ENCODE results near the gene MEP1A.
"Not testable (repeated sequence)": the region's sequence is repeated elsewhere in the genome, so short reads cannot be mapped to it uniquely, and the experiment has no call there.

Gene MEP1A, protein sequence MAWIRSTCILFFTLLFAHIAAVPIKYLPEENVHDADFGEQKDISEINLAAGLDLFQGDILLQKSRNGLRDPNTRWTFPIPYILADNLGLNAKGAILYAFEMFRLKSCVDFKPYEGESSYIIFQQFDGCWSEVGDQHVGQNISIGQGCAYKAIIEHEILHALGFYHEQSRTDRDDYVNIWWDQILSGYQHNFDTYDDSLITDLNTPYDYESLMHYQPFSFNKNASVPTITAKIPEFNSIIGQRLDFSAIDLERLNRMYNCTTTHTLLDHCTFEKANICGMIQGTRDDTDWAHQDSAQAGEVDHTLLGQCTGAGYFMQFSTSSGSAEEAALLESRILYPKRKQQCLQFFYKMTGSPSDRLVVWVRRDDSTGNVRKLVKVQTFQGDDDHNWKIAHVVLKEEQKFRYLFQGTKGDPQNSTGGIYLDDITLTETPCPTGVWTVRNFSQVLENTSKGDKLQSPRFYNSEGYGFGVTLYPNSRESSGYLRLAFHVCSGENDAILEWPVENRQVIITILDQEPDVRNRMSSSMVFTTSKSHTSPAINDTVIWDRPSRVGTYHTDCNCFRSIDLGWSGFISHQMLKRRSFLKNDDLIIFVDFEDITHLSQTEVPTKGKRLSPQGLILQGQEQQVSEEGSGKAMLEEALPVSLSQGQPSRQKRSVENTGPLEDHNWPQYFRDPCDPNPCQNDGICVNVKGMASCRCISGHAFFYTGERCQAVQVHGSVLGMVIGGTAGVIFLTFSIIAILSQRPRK

DNA sequence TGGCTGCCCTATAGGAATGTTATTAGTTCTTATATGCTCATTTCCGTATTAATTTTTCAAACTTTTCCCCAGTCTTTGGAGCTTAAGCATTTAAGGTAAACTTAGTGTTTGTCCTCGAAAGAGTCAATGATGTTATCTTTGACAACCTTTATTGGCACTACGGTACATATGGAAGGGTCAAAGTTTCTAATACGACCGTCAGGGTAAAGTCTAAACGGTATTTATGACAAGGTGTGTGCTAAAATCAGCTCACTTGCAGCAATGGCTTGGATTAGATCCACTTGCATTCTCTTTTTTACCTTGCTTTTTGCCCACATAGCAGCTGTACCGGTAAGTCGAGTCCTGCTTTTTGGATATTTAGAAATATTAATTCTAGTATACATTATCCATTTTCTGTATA lies at the start of gene MEP1A:
TSS of gene MEP1A (plus strand) at position 252 of the 400 bp plus-strand sequence. CDS start at position 262, 10 bp downstream.
- no peak for DNase-seq (ENCODE audit: low spot score)

DNA sequence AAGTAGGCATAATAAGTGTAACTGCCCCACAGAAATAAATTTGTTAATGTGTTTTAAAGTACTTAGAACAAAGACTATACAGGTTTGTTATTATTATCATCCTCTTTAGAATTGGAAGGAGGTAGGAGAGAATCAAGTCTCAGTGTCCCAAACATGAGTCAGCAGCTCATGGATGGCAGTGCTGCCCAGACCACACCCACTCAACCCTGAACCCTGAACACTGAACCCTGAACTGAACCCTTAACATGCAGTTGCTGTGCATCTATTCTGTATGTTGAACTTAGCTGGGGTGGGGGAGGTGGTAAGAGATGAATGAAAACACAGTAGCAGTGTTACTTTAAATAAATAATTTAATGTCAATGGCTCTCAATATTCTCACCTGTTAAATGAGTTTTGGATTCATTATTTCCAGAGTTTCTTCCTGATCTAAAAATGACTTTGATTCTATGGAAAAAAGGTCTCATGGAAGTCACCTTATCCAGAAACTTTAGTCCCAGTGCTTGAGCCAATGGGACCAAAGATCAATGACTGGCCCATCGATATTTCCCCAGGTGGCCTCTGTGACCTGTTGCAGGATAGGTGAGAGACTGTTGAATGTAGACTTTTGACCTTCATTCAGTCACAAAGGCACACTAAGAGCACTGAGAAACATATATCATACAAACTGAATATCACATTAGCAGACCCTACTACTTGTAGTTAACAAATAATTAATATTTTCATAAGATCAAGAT lies 49.6 kb upstream of the MEP1A start:
- no peak for DNase-seq (ENCODE audit: low spot score)

DNA sequence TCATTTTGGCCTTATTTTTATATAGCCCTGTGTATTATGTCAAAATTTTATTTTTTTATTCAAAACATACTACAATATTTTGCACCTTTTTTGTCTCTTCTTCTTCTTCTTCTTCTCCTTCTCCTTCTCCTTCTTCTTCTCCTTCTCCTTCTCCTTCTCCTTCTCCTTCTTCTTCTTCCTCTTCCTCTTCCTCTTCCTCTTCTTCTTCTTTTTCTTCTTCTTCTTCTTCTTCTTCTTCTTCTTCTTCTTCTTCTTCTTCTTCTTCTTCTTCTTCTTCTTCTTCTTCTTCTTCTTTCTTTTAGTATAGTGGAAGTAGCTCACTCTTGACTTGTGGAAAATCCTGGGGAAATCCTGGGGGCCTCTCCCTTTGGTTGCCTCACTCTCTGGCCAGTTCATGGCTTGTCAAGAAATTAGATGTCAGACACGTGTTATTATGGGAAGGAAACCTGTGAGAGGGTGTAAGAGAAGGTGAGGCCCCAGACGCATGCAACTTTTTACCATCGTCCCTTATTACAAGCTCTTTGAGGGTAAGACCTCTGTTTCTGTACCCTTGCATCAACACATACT lies 48.9 kb upstream of the MEP1A start:
- DNase-seq (ENCODE audit: low spot score) = not testable (repeated sequence)

GRCh38 chr6:46745973-46746372 lies 47.2 kb upstream of the MEP1A start:
- no peak for DNase-seq (ENCODE audit: low spot score)

GRCh38 chr6:46746696-46747095 lies 46.5 kb upstream of the MEP1A start, which contains the start of gene ANKRD66:
TSS of gene ANKRD66 (plus strand) at chr6:46746933. CDS start at chr6:46751949, 5,016 bp downstream.
- no peak for DNase-seq (ENCODE audit: low spot score)

DNA sequence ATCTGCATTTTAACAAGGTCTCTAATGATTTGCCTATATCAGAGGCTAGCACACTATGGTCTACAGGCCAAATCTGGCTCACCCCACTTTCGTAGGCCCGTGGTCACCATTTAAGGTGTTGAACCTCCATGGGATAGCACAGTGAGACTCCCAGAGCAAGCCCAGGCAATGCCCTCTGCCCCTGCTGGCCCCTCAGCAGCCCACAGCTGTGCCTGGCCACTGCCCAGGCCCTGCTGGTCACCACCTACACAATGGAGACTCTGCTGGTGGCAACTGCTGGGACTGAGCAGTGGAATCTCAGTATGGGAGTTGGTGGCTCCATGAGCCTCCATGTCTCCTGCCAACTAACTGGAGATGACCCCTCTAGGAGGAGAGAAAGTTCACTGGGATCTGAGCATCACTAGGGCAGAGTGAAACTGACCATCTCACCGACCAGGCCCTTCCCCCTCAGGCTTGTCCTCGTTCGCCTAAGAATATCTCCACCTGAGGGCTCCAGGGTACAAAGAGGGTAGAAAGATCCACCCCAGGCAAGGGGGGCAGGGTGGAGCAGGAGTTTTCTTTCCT lies 44.2 kb upstream of the MEP1A start:
- DNase-seq (ENCODE audit: low spot score) = no peak

GRCh38 chr6:46749731-46750130 lies 43.5 kb upstream of the MEP1A start:
- no peak for DNase-seq (ENCODE audit: low spot score)

GRCh38 chr6:46751658-46752057 lies 41.5 kb upstream of the MEP1A start:
- no peak for DNase-seq (ENCODE audit: low spot score)

DNA sequence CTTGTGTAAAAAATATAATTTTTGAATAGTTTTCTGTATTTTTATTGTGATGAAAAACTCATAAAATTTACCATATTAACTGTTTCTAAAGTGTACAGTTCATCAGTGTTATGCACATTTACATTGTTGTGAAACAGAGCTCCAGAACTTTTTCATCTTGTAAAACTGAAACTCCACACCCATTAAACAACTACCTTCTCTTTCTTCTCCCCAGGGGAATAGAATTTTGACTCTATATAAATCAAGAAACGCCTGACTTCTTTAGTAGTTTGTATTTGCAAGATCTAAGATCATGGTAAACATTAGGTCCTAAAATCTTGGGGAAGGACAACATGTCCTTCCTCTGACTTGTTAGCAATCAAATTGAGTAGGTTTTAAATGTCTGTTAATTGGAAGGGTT lies 37.3 kb upstream of the MEP1A start:
- DNase-seq (ENCODE audit: low spot score) = no peak

GRCh38 chr6:46756469-46757213 lies 36.5 kb upstream of the MEP1A start:
- no peak for DNase-seq (ENCODE audit: low spot score)

GRCh38 chr6:46757214-46757596 lies 36.0 kb upstream of the MEP1A start:
- DNase-seq (ENCODE audit: low spot score) = no peak

GRCh38 chr6:46758960-46759753 lies 34.0 kb upstream of the MEP1A start:
- DNase-seq (ENCODE audit: low spot score) = no peak

GRCh38 chr6:46760925-46761324 lies 32.3 kb upstream of the MEP1A start:
- no peak for DNase-seq (ENCODE audit: low spot score)

GRCh38 chr6:46763466-46763865 lies 29.7 kb upstream of the MEP1A start:
- DNase-seq (ENCODE audit: low spot score) = no peak

DNA sequence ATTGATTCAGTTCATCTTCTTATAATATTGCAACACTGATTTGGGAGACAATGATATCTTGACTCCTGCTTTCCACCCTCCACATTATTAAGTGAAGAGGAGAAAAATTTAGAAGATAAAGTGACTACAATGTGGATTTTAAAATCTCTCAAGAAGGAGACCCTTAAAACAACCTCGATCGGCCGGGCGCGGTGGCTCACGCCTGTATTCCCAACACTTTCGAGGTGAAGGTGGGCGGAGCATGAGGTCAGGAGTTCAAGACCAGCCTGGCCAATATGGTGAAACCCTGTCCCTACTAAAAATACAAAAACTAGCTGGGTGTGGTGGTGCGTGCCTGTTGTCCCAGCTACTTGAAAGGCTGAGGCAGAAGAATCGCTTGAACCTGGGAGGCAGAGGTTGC lies 28.9 kb upstream of the MEP1A start:
- DNase-seq (ENCODE audit: low spot score) = not testable (repeated sequence)

- DNase-seq (ENCODE audit: low spot score) = no peak
These were observed 28.2 kb upstream of the MEP1A start for GRCh38 chr6:46764961-46765360.

DNA sequence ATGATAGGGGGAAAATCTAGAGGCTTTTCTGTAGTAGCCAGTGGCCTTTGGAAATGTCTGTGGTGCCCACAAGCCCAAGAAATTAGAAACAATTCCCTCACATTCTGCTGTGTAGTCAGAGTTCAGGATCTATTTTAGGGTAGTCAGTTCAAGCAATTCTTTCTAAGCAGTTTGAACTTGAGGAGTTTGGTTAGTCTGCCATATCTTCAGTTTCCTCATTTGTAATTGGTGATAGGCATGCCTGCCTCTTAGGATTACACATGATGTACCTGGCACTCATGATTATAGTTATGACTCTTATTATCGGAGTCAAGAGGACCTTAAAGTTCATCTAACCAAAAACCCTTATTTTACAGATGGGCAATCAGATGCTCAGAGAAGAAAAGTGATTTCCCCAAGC lies 21.2 kb upstream of the MEP1A start:
- no peak for DNase-seq (ENCODE audit: low spot score)

GRCh38 chr6:46772762-46773161 lies 20.4 kb upstream of the MEP1A start:
- no peak for DNase-seq (ENCODE audit: low spot score)

DNA sequence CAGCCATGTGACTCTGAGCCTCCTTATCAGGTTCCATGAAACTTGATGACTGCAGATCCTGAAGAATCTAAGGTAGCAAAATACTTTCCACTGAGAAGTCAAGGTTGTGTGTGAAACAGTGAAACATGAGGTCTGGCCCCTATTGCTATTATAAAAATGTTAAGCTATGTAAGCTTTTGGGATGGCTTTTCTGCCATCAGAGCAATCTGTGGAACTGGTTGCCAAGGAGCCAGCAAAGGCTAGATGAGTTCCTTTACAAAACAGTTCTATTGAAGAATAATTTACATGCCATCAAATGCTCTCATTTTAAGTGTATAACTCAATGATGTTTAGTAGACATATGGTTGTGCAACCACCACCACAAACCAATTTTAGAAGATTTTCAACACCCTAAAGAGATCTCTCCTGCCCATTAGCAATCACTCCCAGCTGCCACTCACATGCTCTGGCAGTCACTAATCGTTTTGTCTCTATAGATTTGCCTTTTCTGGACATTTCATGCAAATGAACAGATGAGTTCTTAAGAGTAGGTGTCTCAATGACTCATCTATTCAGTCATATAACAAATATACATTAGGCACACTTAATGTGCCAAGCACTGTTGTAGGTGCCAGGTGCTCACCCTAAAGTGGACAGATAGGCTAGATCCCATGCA lies 19.9 kb upstream of the MEP1A start:
- no peak for DNase-seq (ENCODE audit: low spot score)

GRCh38 chr6:46774736-46775135 lies 18.5 kb upstream of the MEP1A start:
- not testable (repeated sequence) for DNase-seq (ENCODE audit: low spot score)
